GM12891 (cell line): ENCODE data around the gene SF3B3. TPM values are rescaled to one million over a fixed set of nuclear protein-coding genes. Genes with fewer than 3 reads are reported as not detected.
A peak's percentile ranks its signal among the peaks of the same experiment; 100 is the strongest.

Experiments used
- DNase-seq: peaks from one replicate; pipeline ENCODE4 v3.0.0; 2011; ENCODE audit warnings: low spot score; ENCODE audit not compliant: insufficient read length
- FAIRE-seq: peaks from 2 replicates; lab custom pipeline; 2011; peaks lifted over from hg19 to GRCh38; lab: Jason Lieb, UNC
- PAX5 ChIP-seq: IDR thresholded peaks from 2 replicates; pipeline ENCODE4 v1.6.1; 2011; ENCODE audit warnings: low read length, moderate library complexity, mild to moderate bottlenecking; ENCODE audit not compliant: insufficient read depth, severe bottlenecking
- POLR2A ChIP-seq: IDR thresholded peaks from 2 replicates; pipeline ENCODE4 v1.6.1; 2011; ENCODE audit warnings: low read depth, low read length, control low read depth
- POLR2AphosphoS5 ChIP-seq: IDR thresholded peaks from 2 replicates; pipeline ENCODE4 v1.6.1; 2011; ENCODE audit warnings: low read depth, low read length, control low read depth
- POU2F2 ChIP-seq: IDR thresholded peaks from 2 replicates; pipeline ENCODE4 v1.6.1; 2011; ENCODE audit warnings: low read depth, mild to moderate bottlenecking, control low read depth, low read length, moderate library complexity
- SPI1 ChIP-seq: IDR thresholded peaks from 2 replicates; pipeline ENCODE4 v1.6.1; 2011; ENCODE audit warnings: low read depth, low read length, control low read depth
- TAF1 ChIP-seq: IDR thresholded peaks from 2 replicates; pipeline ENCODE4 v1.6.1; 2011; ENCODE audit warnings: low read depth, low read length, control low read depth
- polyA plus RNA-seq: library from polyadenylated mRNA; unstranded; fragments of >200 nt; gene quantifications from one replicate; pipeline ENCODE4 v1.2.1, GENCODE V29; 2012; ENCODE audit warnings: low read depth, missing spikeins, inconsistent platforms; ENCODE audit not compliant: missing spikeins

Gene SF3B3
- polyA plus RNA-seq, result 128 TPM

GRCh38 chr16:70523743-70524398 lies at the start of gene SF3B3:
SF3B3 (plus strand) TSS chr16:70523816; CDS start chr16:70526657, 2,841 bp downstream.
- FAIRE-seq, result peak; percentile 38
- TF ChIP-seq TAF1, result peak; percentile 99
- TF ChIP-seq PAX5, result no peak
- peak; percentile 79 for TF ChIP-seq POLR2A
- TF ChIP-seq POLR2AphosphoS5, result peak; percentile 94
- no peak for TF ChIP-seq SPI1
- TF ChIP-seq POU2F2, result peak; percentile 21; the same call in 1 of the 2 replicates
- peak; percentile 31 for DNase-seq

DNA sequence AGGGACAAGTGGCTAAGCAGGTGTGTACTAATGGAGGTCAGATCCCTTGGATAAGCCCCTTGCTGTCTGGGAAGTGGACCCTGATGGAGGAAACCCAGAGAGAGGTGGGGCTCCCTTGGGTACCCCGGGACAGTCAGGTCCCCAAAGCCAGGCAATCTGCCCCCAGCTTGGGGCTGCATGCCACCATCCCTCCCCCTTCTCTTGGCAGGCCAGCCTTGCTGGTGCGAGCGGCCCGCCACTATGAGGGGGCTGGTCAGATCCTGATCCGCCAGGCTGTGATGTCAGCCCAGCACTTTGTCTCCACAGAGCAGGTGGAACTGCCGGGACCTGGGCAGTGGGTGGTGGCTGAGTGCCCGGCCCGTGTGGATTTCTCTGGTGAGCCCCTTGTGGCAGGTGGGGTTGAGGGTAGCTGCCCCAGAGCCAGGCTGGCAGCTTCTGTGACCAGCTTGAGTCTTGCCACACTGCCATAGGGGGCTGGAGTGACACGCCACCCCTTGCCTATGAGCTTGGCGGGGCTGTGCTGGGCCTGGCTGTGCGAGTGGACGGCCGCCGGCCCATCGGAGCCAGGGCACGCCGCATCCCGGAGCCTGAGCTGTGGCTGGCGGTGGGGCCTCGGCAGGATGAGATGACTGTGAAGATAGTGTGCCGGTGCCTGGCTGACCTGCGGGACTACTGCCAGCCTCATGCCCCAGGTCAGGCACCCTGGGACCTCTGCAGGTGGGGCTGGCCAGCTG lies 49.1 kb upstream of the SF3B3 start:
- TF ChIP-seq POU2F2, result no peak
- TF ChIP-seq PAX5, result no peak
- no peak for TF ChIP-seq POLR2AphosphoS5
- TF ChIP-seq SPI1, result no peak
- no peak for TF ChIP-seq POLR2A
- TF ChIP-seq TAF1, result no peak
- DNase-seq (no peak), FAIRE-seq (no peak)

DNA sequence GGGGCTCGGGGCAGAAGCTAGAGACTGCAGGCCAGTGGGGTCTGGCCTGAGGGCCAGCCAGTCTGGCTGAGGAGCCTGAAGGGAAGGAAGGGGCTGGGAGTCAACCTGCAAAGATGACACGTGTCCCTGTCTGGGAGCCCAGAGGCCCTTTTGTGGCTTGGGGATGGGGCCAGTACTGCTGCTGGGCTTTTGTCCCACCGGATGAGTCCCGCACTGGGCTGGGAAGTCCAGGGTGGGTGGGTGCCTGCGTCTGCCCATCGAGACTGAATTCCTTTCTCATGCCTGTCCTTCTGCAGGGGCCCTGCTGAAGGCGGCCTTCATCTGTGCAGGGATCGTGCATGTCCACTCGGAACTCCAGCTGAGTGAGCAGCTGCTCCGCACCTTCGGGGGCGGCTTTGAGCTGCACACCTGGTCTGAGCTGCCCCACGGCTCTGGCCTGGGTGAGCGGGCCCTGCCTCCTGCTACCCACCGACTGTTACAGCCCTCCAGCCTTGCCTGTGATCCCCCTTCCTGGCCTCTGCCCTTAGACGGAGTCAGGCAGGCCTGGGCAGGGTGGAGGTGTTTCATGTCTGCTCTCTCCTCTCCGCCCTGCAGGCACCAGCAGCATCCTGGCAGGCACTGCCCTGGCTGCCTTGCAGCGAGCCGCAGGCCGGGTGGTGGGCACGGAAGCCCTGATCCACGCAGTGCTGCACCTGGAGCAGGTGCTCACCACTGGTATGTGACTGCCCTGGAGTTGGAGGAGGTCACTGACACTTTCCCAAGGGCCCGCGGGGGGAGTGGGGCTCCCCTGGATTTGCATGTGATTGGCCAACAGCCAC lies 48.4 kb upstream of the SF3B3 start:
- DNase-seq (no peak), FAIRE-seq (no peak)
- TF ChIP-seq POLR2A (no peak), POU2F2 (no peak), SPI1 (no peak), PAX5 (no peak), POLR2AphosphoS5 (no peak), TAF1 (no peak)

DNA sequence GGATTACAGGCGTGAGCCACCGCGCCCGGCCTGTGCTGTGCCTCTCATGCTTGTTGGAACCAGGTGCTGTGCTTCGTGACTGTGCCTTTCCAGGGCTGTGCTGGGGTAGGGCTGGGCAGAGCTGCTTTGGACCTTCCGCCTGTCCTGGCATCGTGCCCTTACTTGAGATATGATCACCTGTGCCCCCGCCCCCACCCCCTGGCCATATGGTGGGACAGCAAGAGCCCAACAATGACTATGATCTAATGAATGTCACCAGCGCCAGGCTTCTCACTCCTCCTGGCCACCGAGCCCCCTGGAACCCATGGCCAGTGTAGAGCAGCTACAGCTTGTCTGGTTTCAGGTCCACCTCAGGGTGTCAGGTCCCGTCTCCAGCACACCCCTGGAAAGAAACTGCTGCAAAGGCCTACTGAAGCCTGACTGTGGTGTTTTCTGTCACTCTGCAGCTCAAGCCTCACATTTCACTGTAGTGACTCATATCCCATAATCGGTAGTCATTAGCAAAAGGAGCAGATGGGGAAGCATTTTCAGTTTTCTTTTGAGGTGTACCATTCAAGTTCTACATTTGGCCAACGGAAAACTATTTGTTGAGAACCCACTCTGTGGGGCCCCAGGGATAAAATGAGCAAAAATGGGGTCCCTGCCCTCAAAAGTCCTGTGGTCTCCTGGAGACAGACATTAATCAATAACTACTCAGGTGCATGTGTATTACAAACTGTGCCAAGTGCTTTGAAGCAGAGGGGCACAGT lies 47.2 kb upstream of the SF3B3 start:
- FAIRE-seq, result peak; percentile 98
- peak; percentile 65 for TF ChIP-seq POLR2A
- TF ChIP-seq POLR2AphosphoS5, result peak; percentile 52; the same call in 1 of the 2 replicates
- no peak for TF ChIP-seq SPI1
- TF ChIP-seq PAX5, result peak; percentile 65
- TF ChIP-seq POU2F2, result 0 out of 2 replicates have a peak, but pooled peaks have one; percentile 48
- TF ChIP-seq TAF1, result peak; percentile 28; the same call in 1 of the 2 replicates
- DNase-seq, result peak; percentile 95

DNA sequence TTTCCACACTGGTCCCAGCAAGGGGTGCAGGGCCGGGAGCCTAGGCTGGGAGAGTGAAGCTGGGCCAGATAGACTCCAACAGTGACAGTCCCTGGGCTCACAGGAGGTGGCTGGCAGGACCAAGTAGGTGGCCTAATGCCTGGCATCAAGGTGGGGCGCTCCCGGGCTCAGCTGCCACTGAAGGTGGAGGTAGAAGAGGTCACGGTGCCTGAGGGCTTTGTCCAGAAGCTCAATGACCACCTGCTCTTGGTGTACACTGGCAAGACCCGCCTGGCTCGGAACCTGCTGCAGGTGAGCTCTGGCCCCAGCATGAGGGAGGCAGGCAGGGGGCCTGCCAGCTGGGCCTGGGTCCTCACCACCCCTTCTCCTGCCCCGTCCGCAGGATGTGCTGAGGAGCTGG lies 45.4 kb upstream of the SF3B3 start:
- FAIRE-seq (no peak), DNase-seq (no peak)
- TF ChIP-seq TAF1 (no peak), PAX5 (no peak), POU2F2 (no peak), SPI1 (no peak), POLR2AphosphoS5 (no peak), POLR2A (no peak)

- TF ChIP-seq POLR2A (no peak), PAX5 (no peak)
- DNase-seq (no peak), FAIRE-seq (no peak)
Measured at GRCh38 chr16:70478912-70479341, 44.7 kb upstream of the SF3B3 start.

DNA sequence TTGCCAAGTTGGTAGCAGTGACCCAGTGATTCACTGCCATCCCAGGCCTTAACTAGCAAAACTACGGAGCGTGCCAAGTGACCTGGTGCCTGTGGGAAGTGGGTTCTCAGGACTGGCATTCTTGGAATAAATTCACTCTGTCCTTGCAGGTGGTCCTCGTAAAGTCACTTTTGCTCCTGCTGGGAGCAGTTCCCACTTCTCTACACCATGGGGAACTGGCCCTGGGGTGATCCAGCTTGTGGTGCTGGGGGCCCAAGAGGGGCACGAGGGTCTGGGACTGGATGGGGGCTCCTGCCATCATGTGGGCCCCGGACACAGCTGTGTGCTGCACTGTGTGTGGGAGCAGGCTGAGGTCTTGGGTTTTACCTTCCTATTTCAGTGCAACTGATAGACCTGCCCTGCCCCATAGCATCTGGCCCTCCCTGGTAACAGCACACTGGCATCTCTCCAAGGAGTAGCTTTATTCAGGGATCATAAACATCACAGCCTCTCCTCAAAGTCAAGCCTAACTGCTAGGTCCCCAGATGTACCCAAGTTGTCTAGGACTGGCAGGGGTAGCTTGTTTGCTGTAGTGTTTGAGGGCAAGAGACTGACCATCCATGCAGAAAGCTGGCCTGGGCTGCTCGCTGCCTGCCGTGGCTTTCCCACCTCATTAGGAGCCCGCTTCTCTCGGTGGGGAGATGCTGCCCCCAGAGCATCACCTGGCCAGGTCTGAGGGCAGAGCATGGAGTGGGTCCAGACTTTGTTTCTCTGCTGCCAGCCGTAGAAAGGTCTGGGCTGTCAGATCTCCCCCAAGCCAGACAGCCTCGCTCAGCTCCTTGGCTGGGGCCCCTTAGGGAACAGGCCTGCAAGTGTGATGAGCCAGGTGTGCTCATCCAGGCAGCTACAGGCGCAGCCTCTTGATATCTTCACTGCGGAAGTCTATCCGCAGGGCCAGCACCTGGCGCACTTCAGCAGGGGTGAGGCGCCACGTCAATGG lies 43.2 kb upstream of the SF3B3 start:
- no peak for FAIRE-seq
- DNase-seq, result no peak
- TF ChIP-seq PAX5 (no peak), POLR2A (no peak), TAF1 (no peak), SPI1 (no peak), POU2F2 (no peak), POLR2AphosphoS5 (no peak)

- no peak for FAIRE-seq
- DNase-seq, result no peak
- TF ChIP-seq TAF1 (no peak), PAX5 (no peak), POLR2A (no peak), SPI1 (no peak), POU2F2 (no peak), POLR2AphosphoS5 (no peak)
Measured at GRCh38 chr16:70481929-70482536, 41.6 kb upstream of the SF3B3 start.
